GM18520 (cell line): ENCODE results near the gene EP400.

Source experiments
- ATAC-seq: cut with Tn5 transposase; IDR thresholded peaks from one replicate; pipeline ENCODE4 v1.9.1; 2021; ENCODE audit not compliant: unreplicated experiment

The EP400 gene

GRCh38 chr12:131949431-131950181 lies at the start of gene EP400:
EP400 (plus strand) TSS chr12:131949942; CDS start chr12:131960620, 10,678 bp downstream.
- ATAC-seq: peak; percentile 90

GRCh38 chr12:131900397-131900796 lies 49.3 kb upstream of the EP400 start:
- no peak for ATAC-seq

- ATAC-seq: no peak
These were observed 48.1 kb upstream of the EP400 start for GRCh38 chr12:131901431-131902331.

GRCh38 chr12:131902332-131903241 lies 47.2 kb upstream of the EP400 start:
- no peak for ATAC-seq

- ATAC-seq: no peak
These were observed 46.2 kb upstream of the EP400 start for GRCh38 chr12:131903270-131904255.

GRCh38 chr12:131904346-131904745 lies 45.4 kb upstream of the EP400 start:
- no peak for ATAC-seq

GRCh38 chr12:131905081-131905629 lies 44.6 kb upstream of the EP400 start:
- ATAC-seq: no peak

GRCh38 chr12:131905630-131906091 lies 44.1 kb upstream of the EP400 start:
- ATAC-seq: no peak

GRCh38 chr12:131907379-131908091 lies 42.2 kb upstream of the EP400 start:
- ATAC-seq: no peak

- ATAC-seq: no peak
These were observed 41.4 kb upstream of the EP400 start for GRCh38 chr12:131908092-131909080.

- ATAC-seq: no peak
These were observed 40.5 kb upstream of the EP400 start for GRCh38 chr12:131909081-131909751.

GRCh38 chr12:131909752-131910219 lies 40.0 kb upstream of the EP400 start:
- no peak for ATAC-seq

GRCh38 chr12:131910302-131911027 lies 39.3 kb upstream of the EP400 start:
- no peak for ATAC-seq

GRCh38 chr12:131911028-131911650 lies 38.6 kb upstream of the EP400 start:
- ATAC-seq: no peak

- no peak for ATAC-seq
These were observed 37.8 kb upstream of the EP400 start for GRCh38 chr12:131911851-131912477.
